ENCODE results near the gene ERICH6. TPM values are rescaled to one million over a fixed set of nuclear protein-coding genes. Genes with fewer than 3 reads are reported as not detected.

The ERICH6 gene
- total RNA-seq, 3 donors from 2014 or later: 0.29 to 0.98 (median 0.48) TPM

GRCh38 chr3:150739877-150740645 is 36.3 kb upstream of the ERICH6 start:
- peaks cover 2 to 5% of the 10 kb centered on the region in 2 donors for H3K4me1 ChIP-seq
- no peaks in the 10 kb centered on the region for H3K36me3 ChIP-seq
- intact Hi-C loops (cut with DNase I; ENCODE audit: low total_unique reads): no loop called here
- TF ChIP-seq POLR2AphosphoS5 (IDR thresholded peaks at IDR 0.05): no peak
- no peak for TF ChIP-seq POLR2A (IDR thresholded peaks at IDR 0.05)
- no peak for TF ChIP-seq CTCF (IDR thresholded peaks at IDR 0.05)
- no peaks in the 10 kb centered on the region for H3K27me3 ChIP-seq
- no peak overlapping the region for H3K27ac ChIP-seq
- no peak for DNase-seq (ENCODE audit: low spot score in 2 of 2)
- no peaks in the 10 kb centered on the region for H3K9me3 ChIP-seq
- H3K4me3 ChIP-seq: no peak overlapping the region

GRCh38 chr3:150739200-150739863 is 35.6 kb upstream of the ERICH6 start:
- Histone ChIP-seq H3K4me1 (peaks cover 2 to 5% of the 10 kb centered on the region in 2 donors), H3K27me3 (no peaks in the 10 kb centered on the region), H3K9me3 (no peaks in the 10 kb centered on the region), H3K27ac (no peak overlapping the region), H3K4me3 (no peak overlapping the region), H3K36me3 (no peaks in the 10 kb centered on the region)
- TF ChIP-seq POLR2A (IDR thresholded peaks at IDR 0.05) (no peak), CTCF (IDR thresholded peaks at IDR 0.05) (no peak), POLR2AphosphoS5 (IDR thresholded peaks at IDR 0.05) (no peak)
- no peak for DNase-seq (ENCODE audit: low spot score in 2 of 2)
- intact Hi-C loops (cut with DNase I; ENCODE audit: low total_unique reads): no loop called here

GRCh38 chr3:150738688-150739087 is 35.0 kb upstream of the ERICH6 start:
- Histone ChIP-seq H3K4me3 (no peak overlapping the region), H3K9me3 (no peaks in the 10 kb centered on the region)

DNA sequence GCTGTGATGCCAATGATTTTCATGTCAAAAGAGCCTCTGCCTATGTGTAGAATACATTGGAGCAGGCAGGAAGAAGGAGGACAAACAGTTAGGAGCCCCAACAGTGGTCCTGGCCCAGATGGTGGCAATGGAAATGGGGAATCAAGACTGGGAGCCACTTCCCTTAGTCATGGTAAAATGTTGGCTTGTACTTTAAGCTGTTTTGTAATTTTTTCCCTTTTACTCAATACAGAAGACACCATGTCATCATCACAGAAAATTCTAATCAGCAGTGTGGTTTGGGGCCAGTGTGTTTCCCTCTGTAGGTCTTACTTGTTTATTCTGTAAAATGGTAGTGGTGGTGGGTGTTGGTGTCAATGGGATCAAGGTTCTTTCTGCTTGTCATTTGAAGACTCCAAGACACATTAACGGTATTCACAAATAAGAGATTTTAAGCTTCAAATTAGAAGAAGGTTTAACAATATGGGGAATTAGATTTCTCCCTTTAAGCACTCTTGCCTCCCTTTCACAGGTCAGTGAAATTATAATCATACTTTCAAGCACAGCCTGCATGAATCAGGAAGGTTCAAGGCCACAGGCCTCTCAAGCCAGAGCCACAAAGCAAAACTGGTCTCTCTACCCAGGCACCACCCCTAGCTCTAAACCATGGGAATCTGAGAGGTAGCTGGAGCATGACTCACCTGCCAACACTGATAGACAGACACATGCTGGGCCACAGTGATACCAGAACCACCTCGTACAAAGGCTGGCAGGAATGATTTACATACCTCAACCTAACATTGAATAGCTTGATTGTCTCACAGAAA is 34.4 kb upstream of the ERICH6 start:
- H3K36me3 ChIP-seq: no peaks in the 10 kb centered on the region
- no peak overlapping the region for H3K4me3 ChIP-seq
- no peak for TF ChIP-seq POLR2AphosphoS5 (IDR thresholded peaks at IDR 0.05)
- no peak for TF ChIP-seq POLR2A (IDR thresholded peaks at IDR 0.05)
- no peak for TF ChIP-seq CTCF (IDR thresholded peaks at IDR 0.05)
- H3K9me3 ChIP-seq: no peaks in the 10 kb centered on the region
- DNase-seq (ENCODE audit: low spot score in 2 of 2): no peak
- peaks cover 2 to 5% of the 10 kb centered on the region in 2 donors for H3K4me1 ChIP-seq
- intact Hi-C loops (cut with DNase I; ENCODE audit: low total_unique reads): no loop called here
- H3K27ac ChIP-seq: peak overlapping the region; percentile 9 to 50
- H3K27me3 ChIP-seq: no peaks in the 10 kb centered on the region

More at GRCh38 chr3:150738688-150739087, 35.0 kb upstream of the ERICH6 start:
- TF ChIP-seq CTCF (IDR thresholded peaks at IDR 0.05): no peak
- no peak for TF ChIP-seq POLR2A (IDR thresholded peaks at IDR 0.05)
- TF ChIP-seq POLR2AphosphoS5 (IDR thresholded peaks at IDR 0.05): no peak
- no peaks in the 10 kb centered on the region for H3K36me3 ChIP-seq
- H3K27me3 ChIP-seq: no peaks in the 10 kb centered on the region
- no peak for DNase-seq (ENCODE audit: low spot score in 2 of 2)
- peaks cover 2 to 5% of the 10 kb centered on the region in 2 donors for H3K4me1 ChIP-seq
- peak overlapping the region in 1 of 2 donors; percentile 50 for H3K27ac ChIP-seq
- intact Hi-C loops (cut with DNase I; ENCODE audit: low total_unique reads): no loop called here

All from breast epithelium (tissue), 4 donors.